K562 (cell line): ENCODE measurements around the gene LNPEP. TPM values are rescaled to one million over a fixed set of nuclear protein-coding genes. Genes with fewer than 3 reads are reported as not detected.

Experiments used
- ATAC-seq: fragments of 200-7000 bp; cut with Tn5 transposase; 3 replicates; pipeline ENCODE4 v1.9.1; 2020; ENCODE audit warnings: moderate library complexity
- BruUV-seq: library from RNA; stranded (reverse); fragments of 400-500 nt; replicated peaks from 2 replicates; lab custom pipeline; 2021; lab: Mats Ljungman, UMichigan
- CTCF ChIA-PET: fragments of 300-600 bp; formaldehyde crosslinking; extraction: SDS; loops from one replicate; lab custom pipeline; 2021; ENCODE audit warnings: low intra/inter-chr PET ratio; lab: Yijun Ruan, JAX
- POLR2A ChIA-PET: fragments of 300-600, 350-650 bp; sonication (Branson Sonifier 250); formaldehyde crosslinking; extraction: SDS; loops from one replicate; lab custom pipeline; 2021; ENCODE audit warnings: antibody characterized with exemption, inconsistent platforms; lab: Yijun Ruan, JAX
- DNase-seq, 4 experiments: peaks; one replicate each; pipeline versions ENCODE4 v3.0.0 to v3.0.0-alpha.2; 2011 to 2018; ENCODE audit warnings: low spot score in 3 of 4, mixed read lengths in 3 of 4; ENCODE audit errors: extremely low read depth in 1 of 4
- FAIRE-seq: peaks from 2 replicates; lab custom pipeline; 2011; peaks lifted over from hg19 to GRCh38; lab: Jason Lieb, UNC
- H2AFZ ChIP-seq: 2 replicates; pipeline ENCODE4 v1.6.0; 2011; ENCODE audit warnings: low read depth, low read length, control low read depth, inconsistent platforms
- H3K27ac ChIP-seq: fragments of 200-600 bp; 3 replicates; pipeline ENCODE4 v1.8.0; 2011; ENCODE audit warnings: low read depth, mild to moderate bottlenecking, control low read depth, inconsistent platforms, low read length, moderate library complexity, mixed read lengths; ENCODE audit errors: extremely low read depth
- H3K27me3 ChIP-seq, 2 experiments: fragments of 300-600 bp in 1 of 2; 2 replicates in 1 of 2; 3 replicates in 1 of 2; pipeline versions ENCODE4 v1.6.0 to v1.8.0; 2011; ENCODE audit warnings: inconsistent platforms in 2 of 2, low read length in 2 of 2, mild to moderate bottlenecking in 1 of 2, mixed read lengths in 1 of 2, moderate library complexity in 1 of 2; ENCODE audit not compliant: control insufficient read depth in 2 of 2, insufficient read depth in 2 of 2
- H3K36me3 ChIP-seq: fragments of 300-600 bp; 3 replicates; pipeline ENCODE4 v1.8.0; 2011; ENCODE audit warnings: mild to moderate bottlenecking, low read length, inconsistent platforms; ENCODE audit not compliant: control insufficient read depth, insufficient read depth
- H3K4me1 ChIP-seq, 2 experiments: fragments of 200-600 bp in 1 of 2; replicated peaks in 1 of 2; 2 replicates in 1 of 2; 3 replicates in 1 of 2; pipeline versions ENCODE4 v1.5.1 to v1.8.0; 2011; ENCODE audit warnings: inconsistent platforms in 2 of 2, low read length in 2 of 2, mild to moderate bottlenecking in 1 of 2, mixed read lengths in 1 of 2, moderate library complexity in 1 of 2; ENCODE audit not compliant: control insufficient read depth in 2 of 2, insufficient read depth in 2 of 2
- H3K4me2 ChIP-seq: 2 replicates; pipeline ENCODE4 v1.6.1; 2011; ENCODE audit warnings: low read length, control low read depth, inconsistent platforms, mixed read lengths; ENCODE audit not compliant: insufficient read depth
- H3K4me3 ChIP-seq: fragments of 200-600 bp; sonication (generic), shearing (Covaris generic); 2 replicates; pipeline ENCODE4 v1.5.1; 2016; ENCODE audit warnings: control low read depth, inconsistent platforms
- H3K79me2 ChIP-seq: fragments of 200-600 bp; 3 replicates; pipeline ENCODE4 v1.8.0; 2011; ENCODE audit warnings: low read length, inconsistent platforms; ENCODE audit not compliant: control insufficient read depth, insufficient read depth
- H3K9ac ChIP-seq, 2 experiments: 2 replicates each; pipeline versions ENCODE4 v1.6.0 to v1.6.1; 2011; ENCODE audit warnings: low read depth in 2 of 2, low read length in 2 of 2, control low read depth in 1 of 2, inconsistent platforms in 1 of 2, mild to moderate bottlenecking in 1 of 2, mixed read lengths in 1 of 2; ENCODE audit not compliant: insufficient read depth in 1 of 2
- H3K9me1 ChIP-seq: one replicate; pipeline ENCODE4 v1.6.0; 2011; ENCODE audit warnings: inconsistent platforms, mild to moderate bottlenecking, low read length, moderate library complexity; ENCODE audit not compliant: control insufficient read depth, insufficient read depth
- H3K9me3 ChIP-seq: replicated peaks from 2 replicates; pipeline ENCODE4 v1.5.1; 2011; ENCODE audit warnings: low read depth, low read length, inconsistent platforms; ENCODE audit not compliant: control insufficient read depth, insufficient read depth
- H4K20me1 ChIP-seq: replicated peaks from 2 replicates; pipeline ENCODE4 v1.6.1; 2011; ENCODE audit warnings: low read length, inconsistent platforms, mixed read lengths; ENCODE audit not compliant: control insufficient read depth, insufficient read depth
- CREB1 ChIP-seq, 2 experiments: sonication (generic) in 1 of 2; formaldehyde crosslinking in 1 of 2; IDR thresholded peaks; 2 replicates each; pipeline versions ENCODE4 v1.6.1 to v1.8.0; 2012 to 2022; ENCODE audit warnings: inconsistent platforms in 1 of 2, mild to moderate bottlenecking in 1 of 2, missing genetic modification reagents in 1 of 2, moderate library complexity in 1 of 2
- ELF2 ChIP-seq: fragments of 250-450 bp; sonication (Bioruptor Pico); IDR thresholded peaks from 2 replicates; pipeline ENCODE4 v1.5.0; 2021; ENCODE audit warnings: mild to moderate bottlenecking
- NBN ChIP-seq: fragments of 450-650 bp; IDR thresholded peaks from 2 replicates; pipeline ENCODE4 v1.6.1; 2016; ENCODE audit warnings: low read depth, mild to moderate bottlenecking
- PKNOX1 ChIP-seq: fragments of 450-650 bp; IDR thresholded peaks from 2 replicates; pipeline ENCODE4 v1.6.1; 2016
- STAT5B ChIP-seq: fragments of 250-450 bp; sonication (Bioruptor Pico); IDR thresholded peaks from 2 replicates; pipeline ENCODE4 v1.8.0; 2021; ENCODE audit warnings: mild to moderate bottlenecking, inconsistent platforms
- TSC22D4 ChIP-seq: fragments of 450-650 bp; IDR thresholded peaks from 2 replicates; pipeline ENCODE4 v1.6.1; 2016; ENCODE audit warnings: missing genetic modification characterization, missing biosample characterization, control low read depth
- ZNF140 ChIP-seq: fragments of 250-450 bp; sonication (Bioruptor Pico); IDR thresholded peaks from 2 replicates; pipeline ENCODE4 v1.8.0; 2021; ENCODE audit warnings: moderate library complexity, mild to moderate bottlenecking, inconsistent platforms
- ZNF174 ChIP-seq: fragments of 250-450 bp; sonication (Bioruptor Pico); IDR thresholded peaks from 2 replicates; pipeline ENCODE4 v1.4.0; 2020; ENCODE audit warnings: mild to moderate bottlenecking
- in situ Hi-C: fragments of 300-500 bp; cut with MboI; formaldehyde crosslinking; loops from 4 replicates; pipeline ENCODE4 v1.15.0; 2018; ENCODE audit warnings: inconsistent platforms, mixed read lengths
- intact Hi-C: fragments of 100-400 bp; cut with micrococcal nuclease; formaldehyde crosslinking; loops from 2 replicates; pipeline ENCODE4 v1.14.2; 2022
- polyA plus RNA-seq, 8 experiments: library from polyadenylated mRNA; depleted of rRNA in 4 of 8; stranded (reverse) in 5 of 8; unstranded in 3 of 8; fragments of >200 nt; fragmentation: Nextera tagmentation in 2 of 8; fragmentation: Illumina TruSeq in 1 of 8; extraction: Ambion mirVana in 2 of 8; extraction: Trizol in 1 of 8; gene quantifications; 2 replicates each; pipeline versions ENCODE4 v1.2.1 to v1.2.3, GENCODE V29; 2011 to 2014; ENCODE audit warnings: inconsistent platforms in 1 of 8, missing spikeins in 1 of 8
- total RNA-seq, 7 experiments: library from RNA; depleted of rRNA in 6 of 7; stranded (reverse); fragments of >200 nt in 6 of 7; fragmentation: Illumina TruSeq in 2 of 7; extraction: Trizol in 2 of 7; gene quantifications; 2 replicates each; pipeline versions ENCODE4 v1.2.1 to v1.2.3, GENCODE V29; 2011 to 2021; ENCODE audit warnings: low replicate concordance in 1 of 7
- TF ChIP-seq, protein P1 (sequence below): fragments of 250-450 bp; sonication (Bioruptor Pico); IDR thresholded peaks from 2 replicates; pipeline ENCODE4 v1.5.0; 2022; ENCODE audit warnings: mild to moderate bottlenecking

Gene LNPEP
- total and polyA plus RNA-seq, 9 of the 15 experiments (the other 6 are each of a cell fraction or from before 2014, with no cell fraction given), result 2.6 to 27.9 (median 11.2) TPM

DNA sequence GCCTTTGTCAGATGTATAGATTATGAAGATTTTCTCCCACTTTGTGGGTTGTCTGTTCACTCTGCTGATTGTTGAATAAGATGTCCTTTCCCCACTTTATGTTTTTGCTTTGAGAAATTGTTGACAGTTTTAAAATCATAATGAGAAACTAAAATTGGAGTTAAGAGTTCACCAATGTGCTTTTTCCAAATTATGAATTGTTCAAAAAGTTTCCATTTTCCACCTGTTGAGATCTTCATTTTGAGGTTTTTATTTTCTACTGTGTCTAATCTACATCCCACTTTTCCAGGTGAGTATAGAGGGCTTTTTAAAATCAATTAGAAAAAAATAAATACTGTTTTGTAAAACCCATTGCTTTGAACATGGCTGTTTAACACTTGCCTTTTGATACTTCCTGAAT lies 55.8 kb downstream of the LNPEP start:
- BruUV-seq, result no TSS peak
- H3K36me3 ChIP-seq, result peaks cover 42% of the 10 kb centered on the region
- H3K9me1 ChIP-seq, result no peaks in the 10 kb centered on the region

More for the DNA sequence above, 55.8 kb downstream of the LNPEP start:
- Histone ChIP-seq H2AFZ (no peak overlapping the region), H3K27me3 (no peaks in the 10 kb centered on the region), H3K9ac (no peak overlapping the region), H3K9me3 (no peaks in the 10 kb centered on the region), H3K4me2 (no peak overlapping the region), H3K4me3 (no peak overlapping the region), H4K20me1 (no peaks in the 10 kb centered on the region), H3K27ac (no peak overlapping the region), H3K79me2 (no peaks in the 10 kb centered on the region), H3K4me1 (no peaks in the 10 kb centered on the region)
- ATAC-seq, result no peak
- TF ChIP-seq ZNF140 (CRISPR knock-in tag) (no peak), ZNF174 (CRISPR knock-in tag) (no peak), PKNOX1 (no peak), CREB1 (IDR thresholded peaks at IDR 0.05) (no peak), CREB1 (CRISPR knock-in tag; IDR thresholded peaks at IDR 0.05) (no peak), NBN (no peak), TSC22D4 (tag) (no peak), STAT5B (CRISPR knock-in tag) (no peak), ELF2 (CRISPR knock-in tag) (no peak)
- TF ChIP-seq, protein P1, sequence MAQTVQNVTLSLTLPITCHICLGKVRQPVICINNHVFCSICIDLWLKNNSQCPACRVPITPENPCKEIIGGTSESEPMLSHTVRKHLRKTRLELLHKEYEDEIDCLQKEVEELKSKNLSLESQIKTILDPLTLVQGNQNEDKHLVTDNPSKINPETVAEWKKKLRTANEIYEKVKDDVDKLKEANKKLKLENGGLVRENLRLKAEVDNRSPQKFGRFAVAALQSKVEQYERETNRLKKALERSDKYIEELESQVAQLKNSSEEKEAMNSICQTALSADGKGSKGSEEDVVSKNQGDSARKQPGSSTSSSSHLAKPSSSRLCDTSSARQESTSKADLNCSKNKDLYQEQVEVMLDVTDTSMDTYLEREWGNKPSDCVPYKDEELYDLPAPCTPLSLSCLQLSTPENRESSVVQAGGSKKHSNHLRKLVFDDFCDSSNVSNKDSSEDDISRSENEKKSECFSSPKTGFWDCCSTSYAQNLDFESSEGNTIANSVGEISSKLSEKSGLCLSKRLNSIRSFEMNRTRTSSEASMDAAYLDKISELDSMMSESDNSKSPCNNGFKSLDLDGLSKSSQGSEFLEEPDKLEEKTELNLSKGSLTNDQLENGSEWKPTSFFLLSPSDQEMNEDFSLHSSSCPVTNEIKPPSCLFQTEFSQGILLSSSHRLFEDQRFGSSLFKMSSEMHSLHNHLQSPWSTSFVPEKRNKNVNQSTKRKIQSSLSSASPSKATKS (CRISPR knock-in tag), result no peak
- FAIRE-seq, result no peak
- no peak for DNase-seq
- in situ Hi-C loops, result no loop called here
- intact Hi-C loops, result no loop called here
- POLR2A ChIA-PET, result no interaction called here
- CTCF ChIA-PET, result no interaction called here
